H9 (cell line): ENCODE results near the gene USP17L5. TPM values are rescaled to one million over a fixed set of nuclear protein-coding genes. Genes with fewer than 3 reads are reported as not detected.
"Not testable (repeated sequence)": the region's sequence is repeated elsewhere in the genome, so short reads cannot be mapped to it uniquely, and the experiment has no call there.

Experiments
- DNase-seq: peaks from one replicate; pipeline ENCODE4 v3.0.0-alpha.2; 2017
- H2AFZ ChIP-seq: one replicate; pipeline ENCODE4 v1.6.1; 2013; ENCODE audit warnings: mild to moderate bottlenecking, low read length, control low read depth, moderate library complexity
- H2AK5ac ChIP-seq: 2 replicates; pipeline ENCODE4 v1.6.1; 2013; ENCODE audit warnings: low read length, control low read depth, mixed read lengths; ENCODE audit not compliant: insufficient read length
- H2BK120ac ChIP-seq: one replicate; pipeline ENCODE4 v1.6.1; 2013; ENCODE audit warnings: low read depth, mild to moderate bottlenecking, low read length, control low read depth, inconsistent platforms; ENCODE audit not compliant: poor library complexity, severe bottlenecking
- H2BK12ac ChIP-seq: 2 replicates; pipeline ENCODE4 v1.6.1; 2013; ENCODE audit warnings: low read length, control low read depth, mixed read lengths, low read depth; ENCODE audit not compliant: insufficient read length
- H2BK15ac ChIP-seq: 2 replicates; pipeline ENCODE4 v1.6.1; 2013; ENCODE audit warnings: low read depth, low read length, control low read depth
- H2BK20ac ChIP-seq: one replicate; pipeline ENCODE4 v1.6.1; 2013; ENCODE audit warnings: low read depth, mild to moderate bottlenecking, low read length, control low read depth, inconsistent platforms; ENCODE audit not compliant: poor library complexity, severe bottlenecking
- H2BK5ac ChIP-seq: 2 replicates; pipeline ENCODE4 v1.6.1; 2013; ENCODE audit warnings: low read length, control low read depth, mixed read lengths; ENCODE audit not compliant: insufficient read length
- H3K14ac ChIP-seq: 2 replicates; pipeline ENCODE4 v1.6.1; 2013; ENCODE audit warnings: low read length, control low read depth; ENCODE audit not compliant: insufficient read depth
- H3K18ac ChIP-seq: 2 replicates; pipeline ENCODE4 v1.6.1; 2013; ENCODE audit warnings: low read depth, mild to moderate bottlenecking, mixed read lengths, low read length, control low read depth; ENCODE audit not compliant: insufficient read length
- H3K23ac ChIP-seq: 2 replicates; pipeline ENCODE4 v1.6.1; 2013; ENCODE audit warnings: low read length, control low read depth, mixed read lengths, low read depth; ENCODE audit not compliant: insufficient read length
- H3K23me2 ChIP-seq: 2 replicates; pipeline ENCODE4 v1.6.1; 2013; ENCODE audit warnings: low read depth, mild to moderate bottlenecking, mixed read lengths, low read length, control low read depth; ENCODE audit not compliant: insufficient read length, poor library complexity, severe bottlenecking
- H3K27ac ChIP-seq: 2 replicates; pipeline ENCODE4 v1.5.1; 2013; ENCODE audit warnings: low read length, control low read depth, mixed read lengths, low read depth; ENCODE audit not compliant: insufficient read length
- H3K27me3 ChIP-seq: 2 replicates; pipeline ENCODE4 v1.6.1; 2013; ENCODE audit warnings: low read length, control low read depth, inconsistent platforms; ENCODE audit not compliant: insufficient read depth
- H3K4ac ChIP-seq: 2 replicates; pipeline ENCODE4 v1.6.1; 2013; ENCODE audit warnings: low read depth, mild to moderate bottlenecking, control low read depth, inconsistent platforms, low read length, moderate library complexity
- H3K4me1 ChIP-seq: 2 replicates; pipeline ENCODE4 v1.6.1; 2013; ENCODE audit warnings: low read length, control low read depth, inconsistent platforms; ENCODE audit not compliant: insufficient read depth
- H3K4me2 ChIP-seq: 2 replicates; pipeline ENCODE4 v1.6.1; 2013; ENCODE audit warnings: low read length, control low read depth, mixed read lengths; ENCODE audit not compliant: insufficient read length, insufficient read depth
- H3K56ac ChIP-seq: 2 replicates; pipeline ENCODE4 v1.6.1; 2013; ENCODE audit warnings: low read depth, mild to moderate bottlenecking, mixed read lengths, low read length, control low read depth; ENCODE audit not compliant: insufficient read length
- H3K79me1 ChIP-seq: 2 replicates; pipeline ENCODE4 v1.6.1; 2013; ENCODE audit warnings: low read depth, mild to moderate bottlenecking, moderate library complexity, low read length, control low read depth, inconsistent platforms; ENCODE audit not compliant: insufficient read depth, poor library complexity, severe bottlenecking
- H3K79me2 ChIP-seq: 2 replicates; pipeline ENCODE4 v1.6.1; 2013; ENCODE audit warnings: low read length, control low read depth, inconsistent platforms; ENCODE audit not compliant: insufficient read depth
- H3K9ac ChIP-seq: 2 replicates; pipeline ENCODE4 v1.6.1; 2013; ENCODE audit warnings: low read length, control low read depth, mixed read lengths; ENCODE audit not compliant: insufficient read length; ENCODE audit errors: extremely low read depth
- H3K9me3 ChIP-seq: one replicate; pipeline ENCODE4 v1.6.1; 2013; ENCODE audit warnings: low read depth, low read length, inconsistent platforms; ENCODE audit not compliant: control insufficient read depth
- H3T11ph ChIP-seq: one replicate; pipeline ENCODE4 v1.6.1; 2013; ENCODE audit warnings: mild to moderate bottlenecking, low read length, control low read depth, inconsistent platforms
- H4K20me1 ChIP-seq: one replicate; pipeline ENCODE4 v1.6.1; 2013; ENCODE audit not compliant: control insufficient read depth, insufficient read length, insufficient read depth
- H4K5ac ChIP-seq: 2 replicates; pipeline ENCODE4 v1.6.1; 2013; ENCODE audit warnings: low read depth, mild to moderate bottlenecking, mixed read lengths, low read length, control low read depth; ENCODE audit not compliant: insufficient read length
- H4K8ac ChIP-seq: replicated peaks from 2 replicates; pipeline ENCODE4 v1.6.1; 2013; ENCODE audit warnings: low read length, control low read depth, mixed read lengths, low read depth; ENCODE audit not compliant: insufficient read length
- H4K91ac ChIP-seq: 2 replicates; pipeline ENCODE4 v1.6.1; 2013; ENCODE audit warnings: low read depth, mild to moderate bottlenecking, moderate library complexity, mixed read lengths, low read length, control low read depth; ENCODE audit not compliant: insufficient read length
- H3K27ac Mint-ChIP-seq, 3 experiments: 2 replicates in 2 of 3; 3 replicates in 1 of 3; pipeline ENCODE4 v1.8.0; 2020 to 2021; ENCODE audit warnings: mixed read lengths in 3 of 3, mild to moderate bottlenecking in 1 of 3, moderate library complexity in 1 of 3
- H3K27me3 Mint-ChIP-seq: 2 replicates; pipeline ENCODE4 v1.8.0; 2021; ENCODE audit warnings: low read depth, mild to moderate bottlenecking, moderate library complexity, mixed read lengths
- H3K36me3 Mint-ChIP-seq, 3 experiments: 2 replicates in 2 of 3; 3 replicates in 1 of 3; pipeline ENCODE4 v1.8.0; 2020 to 2021; ENCODE audit warnings: low read depth in 3 of 3, mixed read lengths in 3 of 3; ENCODE audit not compliant: insufficient read depth in 1 of 3
- H3K4me1 Mint-ChIP-seq, 2 experiments: 2 replicates each; pipeline ENCODE4 v1.8.0; 2020; ENCODE audit warnings: mixed read lengths in 2 of 2
- H3K4me3 Mint-ChIP-seq, 2 experiments: 2 replicates in 1 of 2; 3 replicates in 1 of 2; pipeline ENCODE4 v1.8.0; 2020 to 2021; ENCODE audit warnings: mild to moderate bottlenecking in 2 of 2, mixed read lengths in 2 of 2, moderate library complexity in 1 of 2
- H3K9me3 Mint-ChIP-seq, 2 experiments: 2 replicates in 1 of 2; 3 replicates in 1 of 2; pipeline ENCODE4 v1.8.0; 2020; ENCODE audit warnings: mild to moderate bottlenecking in 2 of 2, mixed read lengths in 2 of 2, moderate library complexity in 1 of 2
- WGBS: extraction: QIAGEN DNeasy Blood & Tissue Kit; methylation state at CpG from one replicate; pipeline ENCODE4 v1.1.7; 2013; ENCODE audit warnings: missing lambda C conversion rate, low lambda C conversion rate, mixed read lengths; ENCODE audit not compliant: insufficient read length; ENCODE audit errors: extremely low coverage; 5-methylcytosine and 5-hydroxymethylcytosine counted together
- total RNA-seq: library from RNA; stranded (reverse); gene quantifications from 2 replicates; pipeline ENCODE4 v1.2.1, GENCODE V29; 2021
- TF ChIP-seq, protein P1 (sequence below): fragments of 200-600 bp; sonication (generic); conservative IDR thresholded peaks from 3 replicates; pipeline ENCODE4 v1.8.0; 2021; ENCODE audit warnings: antibody characterized with exemption, mild to moderate bottlenecking

Gene USP17L5
- total RNA-seq, 1 experiment from 2014 or later = not detected

DNA sequence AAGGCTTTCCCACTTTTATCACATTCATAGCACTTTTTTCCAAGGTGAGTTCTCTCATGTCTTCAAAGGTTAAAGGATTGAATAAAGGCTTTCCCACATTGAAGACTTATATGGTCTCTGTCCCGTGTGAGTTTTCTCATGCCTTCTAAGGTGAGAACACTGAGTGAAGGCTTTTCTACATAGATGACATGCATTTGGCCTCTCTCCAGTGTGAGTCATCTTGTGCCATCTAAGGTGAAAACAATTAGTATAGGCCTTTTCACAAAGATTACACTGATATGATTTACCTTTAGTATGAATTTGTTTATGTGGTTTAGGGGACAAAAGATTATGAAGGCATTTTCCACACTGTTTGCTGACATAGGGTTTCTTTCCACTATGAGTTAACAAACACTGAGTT is 44.9 kb downstream of the USP17L5 start:
- Histone ChIP-seq H3K79me1 (no peaks in the 10 kb centered on the region), H3K56ac (no peak overlapping the region), H3K14ac (no peak overlapping the region), H4K5ac (no peak overlapping the region), H2AK5ac (no peak overlapping the region), H3K18ac (no peak overlapping the region), H3K9me3 (no peaks in the 10 kb centered on the region), H2BK12ac (no peak overlapping the region), H3K23ac (no peak overlapping the region), H4K91ac (no peak overlapping the region), H3K4ac (no peak overlapping the region), H4K20me1 (no peaks in the 10 kb centered on the region), H3K9ac (no peak overlapping the region), H2BK20ac (no peak overlapping the region), H3T11ph (no peak overlapping the region), H4K8ac (no peak overlapping the region), H2BK15ac (no peak overlapping the region), H3K27ac (no peak overlapping the region), H3K27me3 (no peaks in the 10 kb centered on the region), H3K23me2 (no peaks in the 10 kb centered on the region), H3K4me1 (no peaks in the 10 kb centered on the region), H2BK120ac (no peak overlapping the region), H2AFZ (no peak overlapping the region), H3K4me2 (no peak overlapping the region), H3K79me2 (no peaks in the 10 kb centered on the region), H2BK5ac (no peak overlapping the region)
- Mint-ChIP-seq H3K4me1 (no peaks in the 10 kb centered on the region), H3K9me3 (peaks cover 18 to 39% of the 10 kb centered on the region in 2 experiments), H3K27me3 (no peaks in the 10 kb centered on the region; the same call in none of the 2 replicates), H3K27ac (no peak overlapping the region), H3K36me3 (no peaks in the 10 kb centered on the region; a peak in 1 of 7 replicates), H3K4me3 (no peak overlapping the region)
- TF ChIP-seq, protein P1, sequence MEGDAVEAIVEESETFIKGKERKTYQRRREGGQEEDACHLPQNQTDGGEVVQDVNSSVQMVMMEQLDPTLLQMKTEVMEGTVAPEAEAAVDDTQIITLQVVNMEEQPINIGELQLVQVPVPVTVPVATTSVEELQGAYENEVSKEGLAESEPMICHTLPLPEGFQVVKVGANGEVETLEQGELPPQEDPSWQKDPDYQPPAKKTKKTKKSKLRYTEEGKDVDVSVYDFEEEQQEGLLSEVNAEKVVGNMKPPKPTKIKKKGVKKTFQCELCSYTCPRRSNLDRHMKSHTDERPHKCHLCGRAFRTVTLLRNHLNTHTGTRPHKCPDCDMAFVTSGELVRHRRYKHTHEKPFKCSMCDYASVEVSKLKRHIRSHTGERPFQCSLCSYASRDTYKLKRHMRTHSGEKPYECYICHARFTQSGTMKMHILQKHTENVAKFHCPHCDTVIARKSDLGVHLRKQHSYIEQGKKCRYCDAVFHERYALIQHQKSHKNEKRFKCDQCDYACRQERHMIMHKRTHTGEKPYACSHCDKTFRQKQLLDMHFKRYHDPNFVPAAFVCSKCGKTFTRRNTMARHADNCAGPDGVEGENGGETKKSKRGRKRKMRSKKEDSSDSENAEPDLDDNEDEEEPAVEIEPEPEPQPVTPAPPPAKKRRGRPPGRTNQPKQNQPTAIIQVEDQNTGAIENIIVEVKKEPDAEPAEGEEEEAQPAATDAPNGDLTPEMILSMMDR = no peak
- WGBS = no CpG with 5 or more reads among the region's 1 CpG
- DNase-seq = no peak

DNA sequence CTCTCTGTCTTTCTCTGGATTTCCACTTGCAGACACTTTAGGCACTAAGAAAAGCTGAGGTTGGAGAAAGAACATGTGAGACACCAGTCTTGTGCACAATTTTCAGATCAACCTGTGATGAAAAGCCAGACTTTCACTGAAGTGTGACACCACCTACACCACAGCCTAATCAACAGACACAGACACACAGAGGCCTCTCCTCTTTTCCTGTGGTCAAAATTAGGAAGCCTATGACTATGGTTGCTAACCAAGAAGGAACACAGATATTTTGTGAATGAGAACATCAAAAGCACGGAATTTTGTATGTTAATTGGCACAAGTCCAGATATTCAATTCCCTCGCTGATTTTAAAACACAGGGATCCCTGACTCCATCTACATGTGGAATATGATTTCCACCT is 49.8 kb downstream of the USP17L5 start:
- H2BK12ac ChIP-seq, H4K20me1 ChIP-seq, H3K27ac ChIP-seq, H3T11ph ChIP-seq, H3K14ac ChIP-seq, H3K27me3 ChIP-seq, H3K9ac ChIP-seq, H3K27ac Mint-ChIP-seq, H2BK120ac ChIP-seq, H4K8ac ChIP-seq, H3K9me3 ChIP-seq, H3K23me2 ChIP-seq, DNase-seq, H2BK20ac ChIP-seq, H2BK5ac ChIP-seq, H3K79me2 ChIP-seq, H3K27me3 Mint-ChIP-seq, H3K4me1 ChIP-seq, H3K56ac ChIP-seq, H4K91ac ChIP-seq, H3K23ac ChIP-seq, H3K79me1 ChIP-seq, H2AFZ ChIP-seq, H3K18ac ChIP-seq, H3K4me2 ChIP-seq, H2BK15ac ChIP-seq, H4K5ac ChIP-seq, H2AK5ac ChIP-seq, H3K36me3 Mint-ChIP-seq, H3K4me3 Mint-ChIP-seq, H3K4me1 Mint-ChIP-seq, H3K4ac ChIP-seq: not testable (repeated sequence)
- WGBS = no CpG with 5 or more reads among the region's 2 CpGs
- H3K9me3 Mint-ChIP-seq = peaks cover 7 to 39% of the 10 kb centered on the region in 2 experiments
